Effector CD4-positive, alpha-beta T cell (primary cell): ENCODE measurements around the gene BCAP31.
"Not testable (repeated sequence)": the region's sequence is repeated elsewhere in the genome, so short reads cannot be mapped to it uniquely, and the experiment has no call there.

Experiments
- DNase-seq: peaks from one replicate; pipeline ENCODE4 v3.0.0-alpha.2; 2020

Gene BCAP31

GRCh38 chrX:153762626-153763173 lies 38.5 kb upstream of the BCAP31 start:
- DNase-seq = no peak

GRCh38 chrX:153761863-153762262 lies 37.7 kb upstream of the BCAP31 start:
- DNase-seq = no peak

GRCh38 chrX:153755136-153755535 lies 30.9 kb upstream of the BCAP31 start:
- no peak for DNase-seq

GRCh38 chrX:153750127-153750774 lies 26.1 kb upstream of the BCAP31 start:
- no peak for DNase-seq

GRCh38 chrX:153749017-153749416 lies 24.8 kb upstream of the BCAP31 start:
- DNase-seq = not testable (repeated sequence)

GRCh38 chrX:153746991-153747390 lies 22.8 kb upstream of the BCAP31 start:
- not testable (repeated sequence) for DNase-seq

GRCh38 chrX:153746359-153746758 lies 22.2 kb upstream of the BCAP31 start:
- DNase-seq = no peak

- not testable (repeated sequence) for DNase-seq
Observed at GRCh38 chrX:153745067-153745433, 20.9 kb upstream of the BCAP31 start.

GRCh38 chrX:153744210-153745066 lies 20.3 kb upstream of the BCAP31 start:
- DNase-seq = no peak

GRCh38 chrX:153743468-153744209 lies 19.5 kb upstream of the BCAP31 start:
- not testable (repeated sequence) for DNase-seq

- not testable (repeated sequence) for DNase-seq
Observed at GRCh38 chrX:153742796-153743467, 18.7 kb upstream of the BCAP31 start.

- not testable (repeated sequence) for DNase-seq
Observed at GRCh38 chrX:153742111-153742510, 17.9 kb upstream of the BCAP31 start.

- DNase-seq = no peak
Observed at GRCh38 chrX:153741446-153741845, 17.3 kb upstream of the BCAP31 start.

- DNase-seq = no peak
Observed at GRCh38 chrX:153740631-153741222, 16.5 kb upstream of the BCAP31 start.

GRCh38 chrX:153739754-153740486 lies 15.7 kb upstream of the BCAP31 start:
- no peak for DNase-seq

GRCh38 chrX:153738056-153738605 lies 13.9 kb upstream of the BCAP31 start:
- no peak for DNase-seq

- no peak for DNase-seq
Observed at GRCh38 chrX:153736871-153737441, 12.8 kb upstream of the BCAP31 start.

GRCh38 chrX:153736071-153736820 lies 12.1 kb upstream of the BCAP31 start:
- DNase-seq = no peak

GRCh38 chrX:153735274-153735673 lies 11.1 kb upstream of the BCAP31 start:
- no peak for DNase-seq

GRCh38 chrX:153734871-153735270 lies 10.7 kb upstream of the BCAP31 start:
- no peak for DNase-seq
